Kidney tubule cell (primary cell): Measurements from ENCODE around the gene SPTLC3.

Experiments
- DNase-seq: peaks from one replicate; pipeline ENCODE4 v3.0.0-alpha.2; 2018; ENCODE audit warnings: low spot score

SPTLC3 gene

DNA sequence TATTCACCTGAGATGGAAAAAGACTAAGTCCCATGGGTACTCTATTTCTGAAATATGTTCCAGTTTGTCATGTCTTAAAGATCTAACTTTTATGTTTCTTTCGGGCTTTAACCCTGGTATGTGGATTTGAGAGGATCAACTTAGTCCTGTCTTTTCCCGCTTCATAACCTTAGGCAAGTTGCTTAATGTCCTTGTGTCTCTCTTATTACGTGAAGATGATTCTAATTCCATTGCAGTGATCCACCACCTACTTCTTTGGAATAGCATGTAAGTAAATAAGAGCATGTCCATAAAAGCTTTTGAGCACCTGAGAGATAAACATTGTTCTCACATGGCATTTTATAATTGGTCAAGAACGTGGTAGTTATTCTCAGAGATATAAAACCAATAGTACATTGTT, 23.0 kb downstream of the SPTLC3 start:
- DNase-seq: no peak

DNA sequence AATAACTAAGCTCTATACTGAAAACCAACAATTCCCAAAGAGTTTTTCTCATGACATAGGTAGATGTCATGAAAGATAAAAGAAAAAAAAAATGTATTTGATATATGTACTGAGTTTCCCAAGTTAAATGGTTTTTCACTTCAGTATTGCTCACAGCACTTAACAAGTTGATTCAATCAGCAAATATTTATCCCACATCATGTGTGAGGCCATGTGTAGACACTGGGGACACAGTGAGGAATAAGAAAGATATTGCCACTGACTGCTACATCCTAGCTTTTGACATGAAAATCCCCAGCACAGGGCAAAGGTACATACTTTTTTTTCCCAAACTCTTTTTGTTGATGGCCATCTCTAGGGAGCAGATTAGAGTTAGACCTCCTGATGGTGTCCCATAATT, 25.3 kb downstream of the SPTLC3 start:
- peak; percentile 12 for DNase-seq

DNA sequence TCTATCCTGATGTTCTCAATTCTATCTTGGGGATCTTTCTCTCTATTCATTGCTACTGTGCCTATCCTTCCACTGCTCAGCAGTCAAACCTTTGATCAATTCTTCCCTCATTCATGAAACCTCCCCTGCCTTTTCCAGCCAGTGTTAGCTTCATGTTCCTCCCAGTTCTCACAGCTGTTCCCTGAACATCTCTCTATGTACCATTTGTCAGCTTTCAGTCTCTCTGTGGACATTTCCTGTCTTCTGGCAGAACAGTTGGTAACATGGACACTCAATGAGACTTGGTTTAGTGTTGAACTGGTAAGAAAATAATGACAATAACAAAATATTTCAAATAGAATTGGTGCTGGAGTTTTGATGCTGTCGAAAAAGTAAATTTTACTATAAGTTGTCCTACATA, 26.2 kb downstream of the SPTLC3 start:
- DNase-seq: no peak

DNA sequence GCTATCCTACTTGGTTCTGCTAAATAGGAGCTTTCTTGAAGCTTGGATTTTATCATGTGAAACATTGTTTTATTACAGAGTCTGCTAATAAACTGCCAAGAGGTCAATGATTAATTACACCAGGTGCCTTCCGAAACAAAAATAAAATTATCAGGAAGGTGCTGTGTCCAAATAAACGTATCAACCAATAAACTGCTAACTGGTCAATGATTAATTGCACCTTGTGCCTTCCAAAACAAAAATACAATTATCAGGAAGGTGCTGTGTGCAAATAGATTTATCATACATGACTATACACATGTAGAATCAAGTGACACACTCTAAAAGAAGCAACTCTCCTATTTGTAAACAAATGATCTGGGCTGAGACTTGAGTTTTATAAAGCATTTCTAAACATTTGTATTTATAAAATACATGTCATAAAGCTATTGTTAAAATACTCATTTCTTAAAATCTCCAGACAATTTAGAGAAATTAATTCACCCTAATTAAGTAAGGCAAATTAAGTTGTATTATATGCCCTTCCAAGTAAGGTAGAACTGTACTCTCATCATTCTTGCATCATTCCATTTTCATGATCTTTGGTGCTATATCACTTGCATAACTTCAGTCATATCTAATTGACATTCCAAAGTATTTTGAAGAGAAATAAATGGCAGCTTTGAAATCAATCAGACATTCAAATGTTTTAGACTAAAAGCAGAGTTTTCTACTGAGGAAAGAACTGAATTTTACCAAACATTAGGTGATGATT, 26.8 kb downstream of the SPTLC3 start:
- DNase-seq: no peak

DNA sequence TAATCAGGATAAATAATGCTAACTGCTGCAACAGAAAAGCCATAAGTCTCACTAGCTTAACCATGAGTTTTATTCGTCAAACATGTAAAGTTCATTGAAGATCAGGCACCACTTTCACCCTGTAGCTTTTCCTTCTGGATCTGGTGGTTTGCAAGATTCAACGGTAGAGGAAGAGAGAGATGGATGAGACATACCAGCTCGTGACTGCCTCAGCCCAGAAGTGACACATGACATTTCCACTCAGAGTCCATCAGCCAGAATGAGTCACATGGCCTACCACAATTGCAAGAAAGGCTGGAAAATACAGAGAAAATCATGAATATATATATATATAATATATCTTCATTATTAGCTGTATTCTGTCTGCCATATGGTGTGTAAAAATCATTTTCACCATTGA, 29.0 kb downstream of the SPTLC3 start:
- peak; percentile 56 for DNase-seq

DNA sequence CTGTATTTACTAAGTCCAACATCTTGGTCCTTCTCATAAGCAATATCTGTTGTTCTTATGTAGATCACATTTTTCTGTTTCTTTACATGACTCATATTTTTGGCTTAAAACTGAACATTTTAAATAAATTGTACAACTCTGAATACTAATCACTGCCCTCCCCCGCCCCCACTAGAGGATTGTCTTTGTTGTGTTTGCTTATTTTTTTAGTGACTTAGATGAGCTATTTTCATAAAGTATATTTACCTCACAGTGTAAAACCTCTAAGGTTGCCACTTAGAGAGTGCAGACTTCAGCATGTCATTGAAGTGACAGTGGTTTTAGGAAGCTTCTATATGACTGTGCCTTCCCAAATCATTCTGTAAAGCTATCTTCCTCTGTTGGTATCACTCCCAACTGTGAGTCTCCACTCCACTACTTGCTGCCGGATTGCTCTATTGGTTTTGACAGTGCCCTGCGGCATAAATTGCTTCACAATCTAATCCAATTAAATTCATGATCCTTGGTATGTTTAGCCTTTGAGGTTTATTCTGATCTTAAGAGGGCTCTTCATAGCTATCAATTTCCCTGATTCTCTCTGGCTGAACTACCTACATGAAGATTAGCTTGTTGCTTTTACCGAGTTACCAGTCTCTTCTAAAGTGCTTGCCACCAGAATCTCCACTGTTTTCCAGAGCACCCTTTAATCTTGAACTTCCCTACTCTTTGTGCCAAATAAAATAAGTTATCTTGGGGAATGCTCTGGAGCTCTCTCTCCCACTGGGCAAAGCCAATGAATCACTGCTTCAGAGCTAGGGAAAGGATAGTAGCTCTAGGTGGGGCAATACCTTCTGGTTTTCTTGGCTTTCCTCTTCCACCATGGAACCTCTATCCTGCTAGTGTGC, 33.0 kb downstream of the SPTLC3 start:
- no peak for DNase-seq

DNA sequence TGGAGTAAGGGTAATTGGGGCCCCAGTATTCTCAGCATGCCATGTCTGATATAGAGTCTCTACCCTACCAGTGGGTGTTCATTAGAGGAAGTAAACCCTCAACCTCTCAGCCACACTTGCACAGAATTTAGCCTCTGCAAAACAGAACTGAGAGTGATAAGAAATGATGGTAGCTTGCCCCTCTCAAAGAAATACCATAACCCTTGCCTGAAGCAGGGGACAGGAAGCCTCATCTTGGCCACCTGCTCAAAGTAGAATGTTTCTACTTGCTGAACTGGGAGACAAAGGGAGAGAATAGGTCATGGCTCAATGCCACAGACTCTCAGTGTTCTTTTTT, 33.7 kb downstream of the SPTLC3 start:
- no peak for DNase-seq

DNA sequence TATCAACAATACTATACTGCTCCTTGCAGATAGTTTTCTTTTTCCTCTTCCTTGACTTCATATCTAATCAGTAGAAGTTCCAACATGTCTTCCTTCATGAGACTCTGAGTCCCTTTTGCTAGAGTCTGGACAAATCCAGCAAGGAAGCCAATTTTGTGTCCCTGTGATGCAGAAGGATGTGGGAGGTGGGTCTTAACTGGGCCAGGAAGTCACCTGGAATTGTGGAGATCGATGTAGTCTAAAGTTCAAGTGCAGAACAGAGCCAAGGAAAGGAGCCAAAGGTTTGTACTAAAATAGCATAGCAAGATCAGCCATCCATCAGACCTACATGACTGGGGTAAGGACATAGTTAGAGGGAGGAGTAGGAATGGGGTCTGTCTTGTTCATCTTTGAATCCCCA, 37.6 kb downstream of the SPTLC3 start:
- no peak for DNase-seq

DNA sequence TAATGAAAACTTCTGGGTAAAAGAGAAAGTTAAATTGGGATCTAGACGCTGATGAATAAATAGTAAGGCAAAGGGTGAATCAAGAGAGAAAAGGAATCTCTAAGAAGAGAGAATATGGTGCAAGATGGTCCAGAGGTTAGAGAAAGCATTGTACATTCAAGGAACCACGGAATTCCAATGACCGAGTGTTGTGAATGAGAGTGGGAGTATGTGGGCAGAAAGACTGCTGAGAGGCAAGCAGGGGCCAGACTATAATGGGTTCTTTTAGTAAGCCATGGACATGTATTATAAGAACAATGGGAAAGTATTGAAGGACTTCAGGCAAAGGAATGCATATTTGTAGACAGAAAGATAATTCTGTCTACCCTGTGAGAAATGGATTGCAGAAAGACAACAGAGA, 45.2 kb downstream of the SPTLC3 start:
- no peak for DNase-seq

DNA sequence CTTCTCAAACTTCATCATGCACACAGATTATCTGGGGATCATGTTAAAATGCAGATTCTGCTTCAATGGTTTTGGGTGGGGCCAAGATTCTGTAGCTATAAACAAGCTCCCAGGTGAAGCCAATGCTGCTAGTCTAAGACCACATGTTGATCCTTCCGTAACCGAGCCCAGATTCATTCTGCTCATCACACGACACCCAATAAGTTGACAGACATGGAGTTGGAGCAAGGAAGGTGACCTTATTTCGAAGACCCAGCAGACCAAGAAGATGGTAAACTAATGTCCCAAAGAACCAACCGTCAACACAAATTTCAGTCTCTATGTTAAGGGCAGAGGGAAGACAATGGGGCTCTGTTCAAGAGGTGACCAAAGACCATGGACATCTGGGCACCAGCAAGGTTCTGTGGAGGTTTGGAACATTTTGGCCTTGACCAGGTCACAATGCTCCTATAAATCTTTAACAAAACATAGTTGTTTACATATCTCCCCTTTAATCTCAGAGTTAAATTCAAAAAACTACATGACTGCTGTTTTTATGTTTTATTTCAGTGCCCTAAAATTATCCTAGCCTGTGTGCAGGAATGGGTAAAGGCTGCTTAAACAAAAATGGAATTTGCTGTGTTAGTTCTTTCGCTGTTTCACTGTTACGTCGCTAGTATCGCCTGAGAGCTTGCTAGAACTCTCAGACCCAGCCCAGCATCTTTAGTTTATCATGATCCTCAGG, 50.1 kb downstream of the SPTLC3 start:
- no peak for DNase-seq

DNA sequence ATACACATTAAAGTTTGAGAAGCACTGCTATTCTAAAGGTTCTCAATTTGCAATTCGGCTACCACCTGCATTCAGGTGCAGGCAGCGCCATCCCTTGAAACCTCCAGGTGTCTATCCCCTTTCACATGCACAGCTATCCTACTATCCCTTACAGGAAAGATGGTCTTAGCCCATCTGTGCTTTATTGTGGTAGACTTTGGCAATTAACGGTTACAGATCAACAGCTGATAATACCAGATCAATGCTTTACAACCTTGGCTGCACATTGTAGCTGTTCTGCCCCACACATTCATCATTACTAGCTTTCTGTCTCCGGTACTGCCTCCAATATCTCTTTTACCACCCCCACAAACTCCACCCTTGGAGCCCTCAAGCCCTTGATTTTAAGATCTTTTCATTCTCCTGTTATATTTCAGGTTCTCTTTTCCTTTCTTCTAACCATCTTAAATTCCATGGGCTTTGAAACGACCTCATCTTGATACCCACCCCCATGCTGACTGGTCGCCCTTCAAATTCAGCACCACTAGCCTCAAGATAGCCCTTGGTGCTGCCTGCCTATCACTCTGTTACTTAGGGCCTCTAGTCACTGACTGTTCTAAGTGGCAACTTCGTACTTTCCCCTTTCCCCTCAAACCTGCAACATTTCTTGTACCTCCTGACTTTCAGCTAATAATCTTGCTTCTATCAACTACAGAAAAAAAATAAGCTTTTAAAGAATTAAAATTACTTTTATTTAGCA, 50.8 kb downstream of the SPTLC3 start:
- no peak for DNase-seq

DNA sequence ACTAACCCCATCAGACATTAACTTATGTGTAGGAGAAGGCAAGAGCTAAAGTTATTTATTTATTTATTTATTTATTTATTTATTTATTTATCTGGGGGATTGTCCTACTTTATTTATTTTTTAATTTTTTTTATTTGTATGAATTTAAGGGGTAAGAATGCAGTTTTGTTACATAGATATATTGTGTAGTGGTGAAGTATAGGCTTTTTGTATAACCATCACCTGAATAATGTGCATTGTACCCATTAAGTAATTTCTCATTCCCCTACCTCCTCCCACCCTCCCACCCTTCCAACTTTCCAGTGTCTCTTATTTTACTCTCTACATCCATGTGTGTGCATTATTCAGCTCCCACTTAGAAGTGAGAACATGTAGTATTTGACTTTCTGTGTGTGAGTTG, 51.6 kb downstream of the SPTLC3 start:
- no peak for DNase-seq

DNA sequence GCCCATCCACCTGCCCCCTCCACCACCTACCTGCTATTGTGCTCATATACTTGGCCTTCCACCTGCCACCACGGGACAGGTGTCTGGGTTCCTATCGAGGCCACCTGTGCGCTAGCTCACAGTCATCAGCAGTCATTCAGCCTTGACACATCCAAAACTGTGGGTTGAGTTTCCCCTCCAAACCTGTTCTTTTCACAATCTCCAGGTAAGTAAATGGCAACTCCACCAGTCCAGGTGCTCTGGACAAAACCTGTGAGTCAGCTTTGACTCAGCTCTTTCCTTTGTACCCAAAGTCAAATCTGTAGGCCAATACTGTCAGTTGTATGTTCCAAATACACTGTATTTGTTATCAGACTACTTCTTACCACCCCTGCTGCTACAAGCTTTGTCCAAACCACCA, 52.6 kb downstream of the SPTLC3 start:
- DNase-seq: peak; percentile 50

DNA sequence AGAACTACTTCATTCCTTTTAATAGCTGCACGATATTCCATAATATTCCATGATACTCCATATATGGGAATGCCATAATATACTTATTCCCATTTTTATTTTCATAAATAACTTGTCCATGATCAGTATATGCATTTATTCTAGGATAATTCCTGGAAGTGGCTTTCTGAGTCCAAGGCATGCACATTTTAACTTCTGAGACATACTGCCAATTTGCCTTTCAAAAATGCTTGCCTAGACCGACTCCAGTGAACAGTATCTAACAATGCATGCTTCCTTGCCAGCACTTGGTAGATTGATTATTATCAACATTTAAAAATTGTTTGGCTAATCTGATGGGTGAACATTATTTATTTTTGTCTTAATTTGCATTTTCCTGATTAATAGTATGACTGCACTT, 54.0 kb downstream of the SPTLC3 start:
- DNase-seq: no peak

DNA sequence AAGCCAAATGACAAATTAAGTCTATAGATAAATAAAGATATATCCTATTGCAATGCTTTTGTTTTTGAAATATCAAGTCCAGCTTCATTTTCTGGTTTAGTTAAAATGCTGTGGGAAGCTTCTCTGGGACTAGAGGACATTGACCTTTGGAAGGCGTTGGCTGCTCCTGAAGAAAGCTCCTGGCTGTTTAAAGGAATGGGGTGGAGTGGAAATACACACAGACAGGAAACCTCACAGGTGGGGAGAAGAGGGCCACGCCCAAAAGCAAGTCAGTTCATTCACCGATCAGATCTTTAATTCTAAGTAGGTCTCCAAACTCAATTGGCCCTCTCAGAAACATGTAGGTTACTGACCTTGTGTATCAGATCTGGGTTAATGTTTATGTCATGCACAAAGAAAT, 59.6 kb downstream of the SPTLC3 start:
- DNase-seq: no peak

DNA sequence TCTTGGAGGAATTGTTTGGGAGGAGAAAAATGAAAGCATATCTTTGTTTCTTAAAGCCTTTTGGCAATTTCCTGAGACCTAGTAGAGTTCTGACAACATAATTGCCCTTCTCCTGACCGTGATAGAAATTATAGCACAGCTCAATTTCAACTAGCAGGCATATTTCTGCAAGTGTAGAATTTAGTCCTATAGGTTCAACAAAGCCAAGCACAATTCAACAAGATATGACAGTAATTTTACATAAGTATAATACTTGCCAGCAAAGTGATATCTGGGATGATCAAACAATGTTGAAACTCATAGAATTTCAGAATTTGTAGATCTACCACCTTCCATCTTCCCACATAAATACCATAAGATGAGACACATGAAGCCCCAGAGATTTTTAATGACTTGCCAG, 73.1 kb downstream of the SPTLC3 start:
- DNase-seq: no peak

DNA sequence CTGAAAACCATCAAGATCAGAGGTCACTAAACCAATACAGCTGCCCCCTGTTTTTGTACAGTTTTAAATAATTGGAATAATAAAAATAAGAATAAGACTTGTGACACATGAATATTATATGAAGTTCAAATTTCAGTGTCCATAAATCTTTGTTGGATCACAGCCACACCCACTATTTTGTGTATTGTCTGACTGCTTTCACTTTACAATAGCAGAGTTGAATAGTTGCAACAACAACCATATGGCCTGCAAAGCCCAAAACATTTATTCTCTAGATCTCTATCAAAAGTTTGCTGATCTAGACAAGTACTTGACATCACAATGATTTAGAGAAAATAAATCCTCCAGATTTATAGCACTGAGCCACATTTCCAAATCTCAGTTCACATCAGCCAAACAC, 73.6 kb downstream of the SPTLC3 start:
- DNase-seq: no peak

DNA sequence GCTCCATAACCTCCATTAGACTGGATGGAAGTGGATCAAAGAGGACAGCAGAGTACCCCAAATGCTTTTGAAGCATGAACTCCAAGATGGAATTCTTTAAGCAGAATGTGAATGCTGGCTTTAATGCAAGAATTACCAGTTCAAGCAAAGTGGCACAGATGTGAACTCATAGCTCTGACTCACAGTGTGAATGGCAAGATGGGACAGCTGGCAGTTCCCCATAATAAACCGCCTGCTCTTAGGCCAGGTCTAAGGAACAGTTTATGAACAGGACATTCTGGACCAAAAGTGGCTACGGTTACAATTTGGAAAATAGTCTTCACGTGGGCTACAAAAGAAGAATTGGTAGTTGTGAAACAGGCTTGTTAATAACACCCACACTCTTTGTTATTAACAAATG, 76.5 kb downstream of the SPTLC3 start:
- no peak for DNase-seq

DNA sequence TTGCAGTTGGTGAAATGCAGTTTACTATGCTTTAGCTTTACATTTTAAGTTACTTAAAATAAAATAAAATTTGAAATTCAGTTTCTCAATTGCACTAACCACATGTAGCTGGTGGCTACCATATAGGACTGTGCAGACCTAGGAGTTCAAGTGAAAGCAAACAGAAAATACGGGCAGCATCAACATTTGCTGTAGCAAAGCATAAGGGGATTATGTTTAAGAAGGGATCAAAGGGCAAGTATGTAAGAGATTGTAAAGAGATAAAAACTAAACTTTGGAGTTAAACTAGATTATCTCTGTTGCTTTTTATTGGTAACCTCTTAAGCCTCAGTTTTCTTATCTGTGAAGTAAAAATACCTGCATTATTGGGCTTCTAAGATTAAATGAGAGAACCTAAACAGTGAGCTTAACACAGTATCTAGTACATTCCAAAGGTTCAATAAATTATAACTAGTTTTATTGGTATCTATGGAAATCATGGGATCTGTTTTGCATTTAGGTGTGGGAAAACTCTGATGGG, 81.2 kb downstream of the SPTLC3 start:
- DNase-seq: no peak

DNA sequence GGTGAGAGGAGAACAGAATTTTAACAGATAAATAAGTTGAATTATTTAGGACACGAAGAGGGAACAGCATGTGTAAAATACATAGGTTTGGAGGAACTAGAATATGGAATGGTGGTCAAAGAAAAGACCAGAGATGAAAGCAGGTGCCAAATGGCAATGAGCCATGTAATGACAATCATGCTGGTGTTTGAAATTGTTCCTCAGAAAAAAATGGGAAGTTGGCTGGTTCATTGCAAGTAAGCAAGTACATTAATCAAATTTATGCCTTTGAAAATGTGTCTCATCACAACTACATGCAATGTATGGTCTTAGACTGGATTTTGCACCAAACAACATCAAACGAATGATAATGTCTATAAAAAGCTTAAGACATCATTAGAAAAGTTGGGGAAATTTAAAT, 83.3 kb downstream of the SPTLC3 start:
- DNase-seq: no peak

DNA sequence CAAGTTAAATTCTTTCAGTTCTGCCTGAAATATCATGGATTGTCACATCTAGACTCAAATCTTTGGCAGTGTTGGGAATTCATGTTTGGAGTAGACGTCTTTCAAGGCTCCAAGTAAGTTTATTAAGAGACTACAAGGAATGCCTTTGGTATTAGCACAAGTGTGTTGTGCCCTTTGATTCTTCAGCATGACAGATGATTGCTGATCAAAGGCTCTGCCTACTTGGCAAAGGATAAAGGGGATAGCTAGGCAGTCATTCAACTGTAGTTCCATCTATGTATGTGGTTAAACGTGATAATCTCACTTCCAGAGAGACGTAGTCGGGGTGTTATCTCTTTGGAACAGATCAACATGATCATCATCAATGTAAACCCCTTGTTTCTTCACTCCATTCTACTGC, 86.2 kb downstream of the SPTLC3 start:
- no peak for DNase-seq

DNA sequence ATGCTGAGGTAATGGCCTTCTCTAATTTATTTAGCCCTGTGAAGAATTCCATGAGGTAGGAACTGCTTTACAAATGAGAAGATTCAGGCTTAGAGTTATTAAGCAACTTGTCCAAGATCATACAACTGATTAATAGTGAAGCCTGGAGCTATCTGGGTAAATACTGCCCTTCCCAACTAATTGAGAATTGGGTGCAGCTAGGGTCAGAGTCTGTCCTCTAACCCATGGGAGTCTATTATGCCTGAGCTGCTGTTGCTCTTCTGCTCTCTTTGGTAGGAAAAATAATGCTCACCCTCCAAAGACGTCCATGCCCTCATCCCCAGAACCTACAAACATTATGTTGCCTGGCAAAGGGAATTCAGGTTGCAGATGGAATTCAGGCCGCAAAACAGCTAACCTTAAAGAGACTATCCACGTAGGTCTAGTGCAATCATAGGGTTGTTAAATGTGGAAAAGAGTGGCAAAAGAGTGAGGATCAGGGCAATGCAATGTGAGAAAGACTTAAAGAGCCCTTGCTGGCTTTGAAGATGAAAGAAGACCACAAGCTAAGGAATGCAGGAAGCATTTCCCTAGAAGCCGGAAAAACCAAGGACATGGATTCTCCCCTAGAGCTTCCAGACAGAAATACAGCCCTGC, 90.1 kb downstream of the SPTLC3 start:
- DNase-seq: no peak
